ENCODE results near the gene RPL21.
A peak's percentile ranks its signal among the peaks of the same experiment; 100 is the strongest.
"Not testable (repeated sequence)": the region's sequence is repeated elsewhere in the genome, so short reads cannot be mapped to it uniquely, and the experiment has no call there.

Gene RPL21

GRCh38 chr13:27290715-27291114, 39.4 kb downstream of the RPL21 start:
- DNase-seq, result no peak

- peak; percentile 25 for DNase-seq
These were observed 40.6 kb downstream of the RPL21 start for GRCh38 chr13:27291967-27292366.

- DNase-seq, result no peak
These were observed 41.8 kb downstream of the RPL21 start for GRCh38 chr13:27293076-27293691.

- DNase-seq, result no peak
These were observed 42.6 kb downstream of the RPL21 start for GRCh38 chr13:27293873-27294515.

GRCh38 chr13:27295096-27295495, 43.7 kb downstream of the RPL21 start:
- DNase-seq, result no peak

- no peak for DNase-seq
These were observed 44.3 kb downstream of the RPL21 start for GRCh38 chr13:27295660-27296059.

- no peak for DNase-seq
These were observed 45.1 kb downstream of the RPL21 start for GRCh38 chr13:27296496-27296895.

GRCh38 chr13:27298849-27299248, 47.5 kb downstream of the RPL21 start:
- DNase-seq, result no peak

- not testable (repeated sequence) for DNase-seq
These were observed 49.0 kb downstream of the RPL21 start for GRCh38 chr13:27300406-27300805.

GRCh38 chr13:27300941-27301586, 49.7 kb downstream of the RPL21 start:
- no peak for DNase-seq

- DNase-seq, result no peak
These were observed 51.4 kb downstream of the RPL21 start for GRCh38 chr13:27302643-27303262.

GRCh38 chr13:27304099-27304498, 52.7 kb downstream of the RPL21 start:
- no peak for DNase-seq

GRCh38 chr13:27304611-27305010, 53.3 kb downstream of the RPL21 start:
- DNase-seq, result no peak
